ENCODE results near the gene IL11RA. TPM values are rescaled to one million over a fixed set of nuclear protein-coding genes. Genes with fewer than 3 reads are reported as not detected.
"Not testable (repeated sequence)": the region's sequence is repeated elsewhere in the genome, so short reads cannot be mapped to it uniquely, and the experiment has no call there.

IL11RA gene
- total RNA-seq, 2 donors from 2014 or later, result 10.5 to 10.6 TPM

GRCh38 chr9:34638138-34638445, 13.9 kb upstream of the IL11RA start:
- peak overlapping the region; percentile 82 for H3K27ac ChIP-seq
- no peaks in the 10 kb centered on the region for H3K9me3 ChIP-seq
- peak overlapping the region; percentile 77 to 97 for H3K9ac ChIP-seq (ENCODE audit: low read depth in 2 of 2, low read length in 2 of 2)
- H3K36me3 ChIP-seq, result no peaks in the 10 kb centered on the region
- no peak for TF ChIP-seq CTCF (IDR thresholded peaks at IDR 0.05)
- intact Hi-C loops (cut with DNase I), result no loop called here
- no peak for DNase-seq
- H3K4me3 ChIP-seq, result peak overlapping the region; percentile 91
- H3K27me3 ChIP-seq, result no peaks in the 10 kb centered on the region
- no peaks in the 10 kb centered on the region for H3K4me1 ChIP-seq

DNA sequence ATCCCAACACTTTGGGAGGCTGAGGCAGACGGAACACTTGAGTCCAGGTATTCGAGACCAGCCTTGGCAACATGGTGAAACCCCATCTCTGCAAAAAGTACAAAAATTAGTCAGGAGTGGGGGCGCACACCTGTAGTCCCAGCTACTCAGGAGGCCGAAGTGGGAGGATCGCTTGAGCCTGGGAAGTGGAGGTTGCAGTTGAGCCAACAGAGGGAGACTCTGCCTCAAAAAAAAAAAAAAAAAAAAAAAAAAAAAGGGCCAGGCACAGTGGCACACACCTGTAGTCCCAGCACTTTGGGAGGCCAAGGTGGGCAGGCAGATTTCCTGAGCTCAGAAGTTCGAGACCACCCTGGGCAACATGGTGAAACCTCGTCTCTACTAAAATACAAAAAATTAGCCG, 12.7 kb upstream of the IL11RA start:
- H3K36me3 ChIP-seq; H3K4me3 ChIP-seq; DNase-seq; H3K27ac ChIP-seq; H3K9ac ChIP-seq (ENCODE audit: low read depth in 2 of 2, low read length in 2 of 2); H3K27me3 ChIP-seq; H3K4me1 ChIP-seq; intact Hi-C loops (cut with DNase I); H3K9me3 ChIP-seq: not testable (repeated sequence)

DNA sequence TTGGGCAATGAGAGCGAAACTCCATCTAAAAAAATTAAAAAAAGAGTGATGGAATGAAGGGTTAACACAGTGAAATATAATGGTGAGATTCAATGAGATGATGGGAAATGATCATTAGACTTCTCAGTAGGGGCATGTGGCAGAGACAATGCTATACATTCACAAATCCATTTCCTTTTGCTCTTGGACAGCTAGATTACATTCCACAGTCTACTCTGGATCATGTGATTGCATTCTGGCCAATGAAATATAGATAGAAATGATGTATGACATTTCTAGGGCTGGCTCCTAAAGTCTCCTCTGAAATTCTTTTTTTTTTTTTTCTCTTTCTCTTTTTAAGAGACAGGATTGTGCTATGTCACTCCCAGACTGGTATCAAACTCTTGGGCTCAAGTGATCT, 9.3 kb upstream of the IL11RA start:
- intact Hi-C loops (cut with DNase I), result no loop called here
- H3K27ac ChIP-seq, result no peak overlapping the region
- no peaks in the 10 kb centered on the region for H3K27me3 ChIP-seq
- no peaks in the 10 kb centered on the region for H3K9me3 ChIP-seq
- DNase-seq, result no peak
- H3K4me1 ChIP-seq, result peaks cover 5% of the 10 kb centered on the region
- no peak for TF ChIP-seq CTCF (IDR thresholded peaks at IDR 0.05)
- H3K4me3 ChIP-seq, result no peak overlapping the region
- no peak overlapping the region for H3K9ac ChIP-seq (ENCODE audit: low read depth in 2 of 2, low read length in 2 of 2)
- H3K36me3 ChIP-seq, result no peaks in the 10 kb centered on the region

GRCh38 chr9:34644766-34645314, 7.1 kb upstream of the IL11RA start:
- Histone ChIP-seq H3K36me3 (no peaks in the 10 kb centered on the region), H3K9ac (ENCODE audit: low read depth in 2 of 2, low read length in 2 of 2) (no peak overlapping the region)
- DNase-seq, result no peak

GRCh38 chr9:34646211-34647083, 5.5 kb upstream of the IL11RA start, which contains the start of gene GALT:
GALT (plus strand) TSS chr9:34646675; CDS start chr9:34646705, 30 bp downstream.
- intact Hi-C loops (cut with DNase I), result no loop called here
- H3K36me3 ChIP-seq, result no peaks in the 10 kb centered on the region

More at GRCh38 chr9:34644766-34645314, 7.1 kb upstream of the IL11RA start:
- Histone ChIP-seq H3K27ac (no peak overlapping the region), H3K4me3 (no peak overlapping the region), H3K27me3 (no peaks in the 10 kb centered on the region), H3K9me3 (no peaks in the 10 kb centered on the region), H3K4me1 (peaks cover 5% of the 10 kb centered on the region)
- intact Hi-C loops (cut with DNase I), result no loop called here
- no peak for TF ChIP-seq CTCF (IDR thresholded peaks at IDR 0.05)

More at GRCh38 chr9:34646211-34647083, 5.5 kb upstream of the IL11RA start, which contains the start of gene GALT:
- Histone ChIP-seq H3K27me3 (no peaks in the 10 kb centered on the region), H3K9ac (ENCODE audit: low read depth in 2 of 2, low read length in 2 of 2) (peak within 1 kb of the TSS; percentile 93 to 95), H3K27ac (peak within 1 kb of the TSS; percentile 97), H3K9me3 (no peaks in the 10 kb centered on the region), H3K4me3 (peak within 1 kb of the TSS; percentile 88), H3K4me1 (peaks cover 7% of the 10 kb centered on the region)
- DNase-seq, result peak; percentile 100
- TF ChIP-seq CTCF (IDR thresholded peaks at IDR 0.05), result peak; percentile 24
